Uterus (tissue), 2 donors: ENCODE results near the gene MIA3.

Source experiments
- POLR2A ChIP-seq, 2 donors: fragments of 450-650 bp; IDR thresholded peaks; one replicate each; pipeline ENCODE4 v1.6.1; 2016; ENCODE audit warnings: antibody characterized with exemption in 2 of 2, mild to moderate bottlenecking in 1 of 2, moderate library complexity in 1 of 2
- TF ChIP-seq, protein P1 (sequence below), 4 experiments: fragments of 200-600 bp in 2 of 4; fragments of 450-650 bp in 2 of 4; sonication (generic) in 2 of 4; IDR thresholded peaks; one replicate each; pipeline ENCODE4 v1.5.1; 2016 to 2019; ENCODE audit warnings: antibody characterized with exemption in 4 of 4, mild to moderate bottlenecking in 2 of 4, moderate library complexity in 1 of 4

DNA sequence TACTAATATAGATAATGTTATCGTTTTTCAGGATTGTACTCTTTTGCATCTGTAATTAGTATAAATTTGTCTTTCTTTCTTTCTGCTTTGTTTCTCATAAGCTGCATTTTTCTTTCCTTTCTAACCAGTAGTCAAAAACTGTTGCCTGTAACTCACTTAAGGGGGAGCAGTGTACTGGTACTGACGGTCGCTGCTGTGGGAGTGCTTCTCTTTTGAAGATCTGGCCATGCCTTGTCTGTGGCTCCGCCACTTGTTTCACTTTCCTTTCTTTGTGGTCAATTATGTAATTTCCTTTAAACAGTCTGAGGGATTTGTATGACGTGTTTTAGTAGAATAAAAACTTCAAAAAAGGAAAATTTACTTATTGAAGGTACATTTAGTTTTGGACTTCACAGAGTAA lies 37.0 kb downstream of the MIA3 start:
- TF ChIP-seq, protein P1, sequence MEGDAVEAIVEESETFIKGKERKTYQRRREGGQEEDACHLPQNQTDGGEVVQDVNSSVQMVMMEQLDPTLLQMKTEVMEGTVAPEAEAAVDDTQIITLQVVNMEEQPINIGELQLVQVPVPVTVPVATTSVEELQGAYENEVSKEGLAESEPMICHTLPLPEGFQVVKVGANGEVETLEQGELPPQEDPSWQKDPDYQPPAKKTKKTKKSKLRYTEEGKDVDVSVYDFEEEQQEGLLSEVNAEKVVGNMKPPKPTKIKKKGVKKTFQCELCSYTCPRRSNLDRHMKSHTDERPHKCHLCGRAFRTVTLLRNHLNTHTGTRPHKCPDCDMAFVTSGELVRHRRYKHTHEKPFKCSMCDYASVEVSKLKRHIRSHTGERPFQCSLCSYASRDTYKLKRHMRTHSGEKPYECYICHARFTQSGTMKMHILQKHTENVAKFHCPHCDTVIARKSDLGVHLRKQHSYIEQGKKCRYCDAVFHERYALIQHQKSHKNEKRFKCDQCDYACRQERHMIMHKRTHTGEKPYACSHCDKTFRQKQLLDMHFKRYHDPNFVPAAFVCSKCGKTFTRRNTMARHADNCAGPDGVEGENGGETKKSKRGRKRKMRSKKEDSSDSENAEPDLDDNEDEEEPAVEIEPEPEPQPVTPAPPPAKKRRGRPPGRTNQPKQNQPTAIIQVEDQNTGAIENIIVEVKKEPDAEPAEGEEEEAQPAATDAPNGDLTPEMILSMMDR (IDR thresholded peaks at IDR 0.05) = no peak
- TF ChIP-seq POLR2A (IDR thresholded peaks at IDR 0.05) = no peak
